ENCODE data around the gene SUPT20H.

Gene SUPT20H

GRCh38 chr13:36998624-36999041 lies 60.9 kb downstream of the SUPT20H start:
- peak; percentile 8 for DNase-seq

GRCh38 chr13:36997716-36998427 lies 61.6 kb downstream of the SUPT20H start:
- no peak for DNase-seq

- no peak for DNase-seq
Measured at GRCh38 chr13:36992362-36992761, 67.1 kb downstream of the SUPT20H start.

DNA sequence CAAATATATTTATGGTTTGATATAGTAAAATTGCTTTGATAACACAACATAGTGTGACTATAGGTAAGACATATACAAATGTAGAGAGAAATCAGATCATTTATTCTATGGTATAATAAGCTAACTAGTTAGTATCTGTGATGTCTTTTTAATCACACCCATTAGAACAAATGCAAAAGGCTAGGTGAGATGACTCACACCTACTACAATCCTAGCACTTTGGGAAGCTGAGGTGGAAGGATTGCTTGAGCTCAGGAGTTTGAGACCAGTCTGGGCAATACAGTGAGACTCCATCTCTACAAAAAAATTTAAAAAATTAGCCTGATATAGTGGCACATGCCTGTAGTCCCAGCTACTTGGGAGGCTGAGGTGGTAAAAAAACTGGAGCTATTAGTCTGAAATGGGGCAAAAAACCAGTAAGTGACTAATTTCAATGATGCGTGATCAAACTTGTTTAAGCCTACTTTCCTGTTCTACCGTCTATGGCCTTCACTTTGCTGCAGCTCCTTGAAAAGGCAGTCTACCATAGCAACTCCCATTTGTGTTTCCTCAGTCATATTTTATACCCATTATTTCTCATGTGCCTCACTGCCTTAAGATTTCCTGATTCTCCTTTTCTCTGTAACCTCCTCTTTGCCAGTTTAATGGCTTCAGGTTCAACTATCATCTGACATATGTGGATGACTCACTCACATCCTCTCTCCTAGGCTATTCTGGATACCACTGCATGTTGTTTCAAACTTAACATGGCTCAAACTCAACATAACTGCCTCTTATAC lies 72.8 kb downstream of the SUPT20H start:
- DNase-seq = no peak

- DNase-seq = no peak
Measured at GRCh38 chr13:36981156-36981743, 78.2 kb downstream of the SUPT20H start.

DNA sequence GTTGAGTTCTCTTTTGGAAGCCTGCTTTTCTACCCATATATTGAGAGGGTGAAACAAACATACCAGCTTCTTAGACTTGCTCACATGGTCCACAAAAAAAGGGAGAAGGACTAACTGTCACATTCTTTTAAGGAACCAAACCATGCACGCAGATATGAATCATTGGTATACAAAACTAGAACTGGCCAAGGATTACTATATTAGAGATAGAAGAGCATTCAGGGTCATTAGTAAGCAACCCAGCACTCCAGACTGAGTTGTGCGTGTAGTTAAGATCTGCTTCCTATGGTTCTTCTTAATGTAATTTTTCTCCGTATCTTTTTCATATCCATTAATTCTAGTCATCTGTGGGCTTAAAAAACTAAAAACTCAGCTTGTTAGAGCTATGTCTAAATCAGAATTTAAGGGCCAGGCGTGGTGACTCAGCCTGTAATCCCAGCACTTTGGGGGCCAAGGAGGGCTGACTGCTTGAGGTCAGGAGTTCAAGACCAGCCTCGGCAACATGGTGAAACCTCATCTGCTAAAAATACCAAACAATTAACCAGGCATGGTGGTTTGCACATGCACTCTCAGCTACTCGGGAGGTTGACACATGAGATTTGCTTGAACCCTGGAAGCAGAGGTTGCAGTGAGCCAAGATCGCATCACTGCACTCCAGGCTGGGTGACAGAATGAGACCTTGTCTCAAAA lies 80.0 kb downstream of the SUPT20H start:
- DNase-seq = no peak

- no peak for DNase-seq
Measured at GRCh38 chr13:36975172-36975571, 84.3 kb downstream of the SUPT20H start.

DNA sequence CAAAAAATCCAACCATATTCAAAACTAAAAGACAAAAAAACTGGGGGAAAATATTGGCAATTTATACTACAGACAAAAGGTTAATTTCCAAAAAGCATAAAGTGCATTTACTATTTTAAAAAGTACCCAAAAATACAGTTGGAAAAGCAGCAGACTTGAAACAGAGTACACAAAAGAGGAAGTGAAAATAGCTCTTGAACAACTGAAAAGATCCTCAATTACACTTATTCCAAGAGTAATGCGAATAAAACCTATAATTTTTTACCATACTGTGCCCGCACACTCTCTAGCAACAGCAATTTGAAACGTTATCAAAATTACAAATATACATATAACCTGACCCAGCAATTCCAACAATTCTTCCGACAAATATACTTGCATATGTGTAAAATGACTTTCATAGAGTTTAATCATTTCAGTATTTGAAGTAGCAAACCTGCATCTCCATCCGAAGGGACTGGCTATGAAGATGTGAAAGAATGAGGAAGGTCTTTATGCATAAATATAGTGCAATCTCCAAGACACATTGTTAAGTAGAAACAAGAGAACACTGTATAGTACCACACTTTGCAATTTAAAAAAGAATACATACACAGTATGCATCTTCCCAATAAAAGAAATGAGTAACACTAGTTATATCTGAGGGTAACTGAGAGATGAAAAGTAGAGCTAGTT lies 85.7 kb downstream of the SUPT20H start:
- no peak for DNase-seq

DNA sequence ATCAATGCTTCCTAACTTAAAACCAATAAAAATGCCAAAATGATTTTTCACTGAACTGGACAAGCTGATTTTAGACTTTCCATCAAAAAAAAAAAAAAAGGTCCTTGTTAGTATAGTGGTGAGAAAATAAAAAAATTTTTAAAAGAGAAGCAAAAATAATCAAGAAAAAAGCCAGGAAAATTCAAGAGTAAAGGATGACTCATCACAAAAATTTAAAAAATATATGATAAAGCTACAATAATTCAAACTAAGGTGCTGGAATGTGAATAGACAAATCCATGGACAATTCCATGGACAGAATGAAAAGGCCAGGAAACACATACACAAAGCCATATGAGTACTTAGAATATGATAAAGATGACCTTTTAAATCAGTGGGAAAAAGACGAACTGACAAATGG lies 86.5 kb downstream of the SUPT20H start:
- no peak for DNase-seq

DNA sequence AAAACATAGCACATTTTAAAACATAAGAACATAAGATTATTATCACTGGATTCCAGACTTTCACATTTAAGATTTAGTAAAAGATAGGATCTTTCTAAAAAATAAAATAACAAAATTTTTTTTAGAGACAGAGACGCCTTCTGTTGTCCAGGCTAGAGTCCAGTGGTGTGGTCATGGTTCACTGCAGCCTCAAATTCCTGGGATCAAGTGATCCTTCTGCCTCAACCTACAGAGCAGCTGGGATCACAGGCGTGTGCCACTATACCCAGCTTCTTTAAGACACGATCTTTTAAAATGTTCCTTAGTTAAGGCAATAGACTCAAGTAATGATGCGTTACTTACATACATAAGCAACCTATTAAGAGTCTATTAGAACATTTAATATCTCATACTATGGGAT lies 93.1 kb downstream of the SUPT20H start:
- no peak for DNase-seq

GRCh38 chr13:36965767-36966166 lies 93.7 kb downstream of the SUPT20H start:
- no peak for DNase-seq

- no peak for DNase-seq
Measured at GRCh38 chr13:36959456-36960116, 99.9 kb downstream of the SUPT20H start.
